ENCODE measurements around the gene PTPRCAP. TPM values are rescaled to one million over a fixed set of nuclear protein-coding genes. Genes with fewer than 3 reads are reported as not detected.
A peak's percentile ranks its signal among the peaks of the same experiment; 100 is the strongest.

The PTPRCAP gene
- total RNA-seq, 5 donors from 2014 or later (not counting 1 experiment from before 2014, with no cell fraction given): 192 to 282 (median 256) TPM

DNA sequence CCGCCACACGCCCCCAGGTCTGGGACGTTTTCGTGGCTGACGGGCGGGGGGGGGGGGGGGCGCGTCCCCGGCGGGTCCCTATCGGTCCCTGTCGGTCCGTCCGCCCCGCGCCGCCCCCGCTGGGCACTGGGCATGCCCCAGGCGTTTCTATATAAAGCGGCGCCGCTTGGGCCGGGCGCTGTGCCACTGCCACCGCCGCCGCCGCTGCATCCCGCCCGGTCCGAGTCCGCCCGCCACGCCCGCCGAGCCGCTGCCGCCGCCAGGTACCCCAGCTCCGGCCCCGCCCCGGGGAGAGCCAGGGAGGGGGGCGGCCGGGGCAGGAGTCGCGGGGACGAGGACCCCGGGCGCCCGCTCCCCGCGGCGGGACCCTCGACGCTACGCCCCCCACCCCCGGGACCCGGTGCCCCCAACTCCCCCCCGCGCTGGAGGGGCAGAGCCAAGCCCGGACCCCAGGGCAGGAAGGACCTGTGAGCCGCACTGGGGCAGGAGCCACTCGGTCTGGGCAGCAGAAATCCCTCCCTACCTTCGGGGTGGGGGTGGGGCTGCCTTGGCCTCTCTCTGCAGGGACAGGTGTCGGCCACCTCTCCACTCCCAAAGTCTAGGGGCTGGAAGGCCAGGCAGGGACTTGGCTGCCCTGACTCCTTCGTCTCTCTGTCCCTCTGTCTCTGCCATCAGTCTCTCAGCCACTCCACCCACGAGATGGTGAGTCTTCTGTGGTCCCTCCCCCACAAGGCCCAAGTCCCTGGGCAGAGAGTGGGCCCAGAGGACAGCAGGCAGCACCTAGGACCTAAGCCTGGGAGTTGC is 21.8 kb downstream of the PTPRCAP start, which contains the start of gene CARNS1:
Gene CARNS1, plus strand, starts transcription at position 178 of the 804 bp plus-strand sequence. Its CDS starts 522 bp downstream, at position 700.
- ATAC-seq (replicated peaks in 1 of 4): no peak
- 4% methylated on average over 38 of the region's 67 CpGs for WGBS (ENCODE audit: insufficient coverage)
- H3K36me3 Mint-ChIP-seq: no peaks in the 10 kb centered on the region
- CTCF ChIA-PET: interaction anchor here in 1 of 2 donors (1.2 kb wide), 1 partner anchor 9 kb away, joined by 4 read pairs; no protein-coding TSS in a partner anchor
- peaks cover 73 to 79% (median 79%) of the 10 kb centered on the region in 3 donors for H3K4me1 Mint-ChIP-seq
- no peaks in the 10 kb centered on the region for H3K27me3 Mint-ChIP-seq
- POLR2A ChIA-PET: interaction anchor here in 1 of 2 donors (0.6 kb wide), 1 partner anchor 59 kb away, joined by 4 read pairs; no protein-coding TSS in a partner anchor
- Histone ChIP-seq H3K36me3 (ENCODE audit: control insufficient read depth in 2 of 2, extremely low read depth in 1 of 2, insufficient read depth in 1 of 2, low read length in 1 of 2) (no peaks in the 10 kb centered on the region), H3K4me3 (ENCODE audit: control insufficient read depth in 1 of 2, extremely low read depth in 1 of 2, low read length in 1 of 2) (peak within 1 kb of the TSS; percentile 48 to 49), H3K4me1 (ENCODE audit: control insufficient read depth in 1 of 2, extremely low read depth in 1 of 2, insufficient read depth in 2 of 2, low read length in 2 of 2) (peaks cover 68 to 95% of the 10 kb centered on the region in 2 experiments), H3K27ac (ENCODE audit: low read length) (peak within 1 kb of the TSS; percentile 72), H3K9me3 (no peaks in the 10 kb centered on the region), H3K27me3 (replicated peaks in 1 of 2; ENCODE audit: control insufficient read depth in 2 of 2, extremely low read depth in 1 of 2, insufficient read depth in 2 of 2, low read length in 1 of 2) (no peaks in the 10 kb centered on the region)
- H3K9me3 Mint-ChIP-seq: no peaks in the 10 kb centered on the region
- peak within 1 kb of the TSS; percentile 77 to 97 (median 81) for H3K4me3 Mint-ChIP-seq
- DNase-seq: peak in 1 of 35 experiments; percentile 20
- peak within 1 kb of the TSS; percentile 98 to 99 for H3K27ac Mint-ChIP-seq

DNA sequence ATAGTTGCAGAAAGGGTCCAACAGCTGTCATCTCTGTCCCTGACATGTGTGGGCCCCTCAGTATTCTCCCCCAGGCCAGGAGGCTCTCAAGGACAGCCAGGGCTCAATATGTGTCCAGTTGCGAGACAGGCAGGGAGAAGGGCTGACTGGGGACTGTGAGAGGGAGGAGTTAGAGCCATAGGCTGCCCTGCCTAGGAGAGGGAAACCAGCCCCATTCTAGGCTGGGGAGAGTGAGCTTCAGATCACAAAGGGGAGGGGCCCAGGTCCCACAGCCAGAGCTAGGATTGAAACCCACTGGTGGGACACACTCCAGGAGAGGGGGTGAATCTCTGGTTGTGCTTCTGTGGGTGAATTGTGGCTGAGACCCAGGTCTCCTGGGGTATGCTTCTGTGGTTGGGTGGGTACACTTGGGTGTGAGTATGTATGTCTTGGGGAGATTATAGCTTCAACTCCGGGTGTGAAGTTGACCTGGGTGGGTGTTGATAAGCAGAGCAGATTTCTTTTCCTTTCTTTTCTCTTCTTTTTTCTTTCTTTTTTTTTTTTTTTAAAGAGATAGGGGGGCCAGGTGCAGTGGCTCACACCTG is 24.1 kb downstream of the PTPRCAP start:
- WGBS (ENCODE audit: insufficient coverage): 100% methylated on average over 1 of the region's 2 CpGs
- no peak for DNase-seq
- CTCF ChIA-PET: interaction anchor here (0.5 to 0.6 kb wide), 3 partner anchors 27 to 72 kb away, joined by 3 to 5 read pairs (median 5); no protein-coding TSS in a partner anchor

GRCh38 chr11:67412495-67413179 is 24.8 kb downstream of the PTPRCAP start:
- Mint-ChIP-seq H3K27me3 (no peaks in the 10 kb centered on the region), H3K9me3 (no peaks in the 10 kb centered on the region), H3K36me3 (no peaks in the 10 kb centered on the region), H3K4me1 (peaks cover 77 to 84% (median 77%) of the 10 kb centered on the region in 3 donors), H3K4me3 (peak overlapping the region in 1 of 3 donors; percentile 97), H3K27ac (peak overlapping the region; percentile 74 to 97)
- Histone ChIP-seq H3K9me3 (no peaks in the 10 kb centered on the region), H3K4me3 (ENCODE audit: control insufficient read depth in 1 of 2, extremely low read depth in 1 of 2, low read length in 1 of 2) (no peak overlapping the region), H3K4me1 (ENCODE audit: control insufficient read depth in 1 of 2, extremely low read depth in 1 of 2, insufficient read depth in 2 of 2, low read length in 2 of 2) (peaks cover 71 to 97% of the 10 kb centered on the region in 2 experiments), H3K36me3 (ENCODE audit: control insufficient read depth in 2 of 2, extremely low read depth in 1 of 2, insufficient read depth in 1 of 2, low read length in 1 of 2) (peaks cover 4 to 17% of the 10 kb centered on the region in 2 donors), H3K27me3 (replicated peaks in 1 of 2; ENCODE audit: control insufficient read depth in 2 of 2, extremely low read depth in 1 of 2, insufficient read depth in 2 of 2, low read length in 1 of 2) (no peaks in the 10 kb centered on the region), H3K27ac (ENCODE audit: low read length) (peak overlapping the region; percentile 1)
- WGBS (ENCODE audit: insufficient coverage): 84% methylated on average over 7 of the region's 9 CpGs
- CTCF ChIA-PET: no interaction called here
- POLR2A ChIA-PET: no interaction called here
- ATAC-seq (replicated peaks in 1 of 4): no peak
- no peak for DNase-seq

More for the DNA sequence above, 24.1 kb downstream of the PTPRCAP start:
- Histone ChIP-seq H3K9me3 (no peaks in the 10 kb centered on the region), H3K27me3 (replicated peaks in 1 of 2; ENCODE audit: control insufficient read depth in 2 of 2, extremely low read depth in 1 of 2, insufficient read depth in 2 of 2, low read length in 1 of 2) (no peaks in the 10 kb centered on the region), H3K36me3 (ENCODE audit: control insufficient read depth in 2 of 2, extremely low read depth in 1 of 2, insufficient read depth in 1 of 2, low read length in 1 of 2) (peaks cover 4 to 11% of the 10 kb centered on the region in 2 donors), H3K4me1 (ENCODE audit: control insufficient read depth in 1 of 2, extremely low read depth in 1 of 2, insufficient read depth in 2 of 2, low read length in 2 of 2) (peaks cover 70 to 97% of the 10 kb centered on the region in 2 experiments), H3K4me3 (ENCODE audit: control insufficient read depth in 1 of 2, extremely low read depth in 1 of 2, low read length in 1 of 2) (no peak overlapping the region), H3K27ac (ENCODE audit: low read length) (peak overlapping the region; percentile 1)
- H3K4me1 Mint-ChIP-seq: peaks cover 77 to 84% (median 77%) of the 10 kb centered on the region in 3 donors
- peak overlapping the region; percentile 74 to 97 for H3K27ac Mint-ChIP-seq
- no peaks in the 10 kb centered on the region for H3K36me3 Mint-ChIP-seq
- H3K9me3 Mint-ChIP-seq: no peaks in the 10 kb centered on the region
- no peak for ATAC-seq (replicated peaks in 1 of 4)
- H3K4me3 Mint-ChIP-seq: peak overlapping the region in 2 of 3 donors; percentile 57 to 97
- POLR2A ChIA-PET: interaction anchor here in 1 of 2 donors (0.7 to 1.3 kb wide), 2 partner anchors 10 to 18 kb away, joined by 3 read pairs; partner anchors contain the start of gene TBC1D10C
- H3K27me3 Mint-ChIP-seq: no peaks in the 10 kb centered on the region

GRCh38 chr11:67411785-67412152 is 25.7 kb downstream of the PTPRCAP start:
- ChIA-PET CTCF (no interaction called here), POLR2A (no interaction called here)
- DNase-seq (peak in 2 of 35 experiments; percentile 19 to 28), ATAC-seq (replicated peaks in 1 of 4) (no peak)
- H3K4me3 ChIP-seq (ENCODE audit: control insufficient read depth in 1 of 2, extremely low read depth in 1 of 2, low read length in 1 of 2): no peak overlapping the region
- no peaks in the 10 kb centered on the region for H3K27me3 ChIP-seq (replicated peaks in 1 of 2; ENCODE audit: control insufficient read depth in 2 of 2, extremely low read depth in 1 of 2, insufficient read depth in 2 of 2, low read length in 1 of 2)
- H3K27me3 Mint-ChIP-seq: no peaks in the 10 kb centered on the region
- H3K27ac ChIP-seq (ENCODE audit: low read length): no peak overlapping the region
- H3K9me3 ChIP-seq: no peaks in the 10 kb centered on the region
- WGBS (ENCODE audit: insufficient coverage): 50% methylated on average over 4 of the region's 7 CpGs
- H3K36me3 ChIP-seq (ENCODE audit: control insufficient read depth in 2 of 2, extremely low read depth in 1 of 2, insufficient read depth in 1 of 2, low read length in 1 of 2): peaks cover 4 to 25% of the 10 kb centered on the region in 2 donors
- peak overlapping the region in 1 of 3 donors; percentile 97 for H3K4me3 Mint-ChIP-seq
- peaks cover 6% of the 10 kb centered on the region for H3K36me3 Mint-ChIP-seq
- H3K4me1 ChIP-seq (ENCODE audit: control insufficient read depth in 1 of 2, extremely low read depth in 1 of 2, insufficient read depth in 2 of 2, low read length in 2 of 2): peaks cover 71 to 97% of the 10 kb centered on the region in 2 experiments
- no peaks in the 10 kb centered on the region for H3K9me3 Mint-ChIP-seq
- H3K4me1 Mint-ChIP-seq: peaks cover 79 to 86% (median 81%) of the 10 kb centered on the region in 3 donors
- H3K27ac Mint-ChIP-seq: peak overlapping the region; percentile 97

DNA sequence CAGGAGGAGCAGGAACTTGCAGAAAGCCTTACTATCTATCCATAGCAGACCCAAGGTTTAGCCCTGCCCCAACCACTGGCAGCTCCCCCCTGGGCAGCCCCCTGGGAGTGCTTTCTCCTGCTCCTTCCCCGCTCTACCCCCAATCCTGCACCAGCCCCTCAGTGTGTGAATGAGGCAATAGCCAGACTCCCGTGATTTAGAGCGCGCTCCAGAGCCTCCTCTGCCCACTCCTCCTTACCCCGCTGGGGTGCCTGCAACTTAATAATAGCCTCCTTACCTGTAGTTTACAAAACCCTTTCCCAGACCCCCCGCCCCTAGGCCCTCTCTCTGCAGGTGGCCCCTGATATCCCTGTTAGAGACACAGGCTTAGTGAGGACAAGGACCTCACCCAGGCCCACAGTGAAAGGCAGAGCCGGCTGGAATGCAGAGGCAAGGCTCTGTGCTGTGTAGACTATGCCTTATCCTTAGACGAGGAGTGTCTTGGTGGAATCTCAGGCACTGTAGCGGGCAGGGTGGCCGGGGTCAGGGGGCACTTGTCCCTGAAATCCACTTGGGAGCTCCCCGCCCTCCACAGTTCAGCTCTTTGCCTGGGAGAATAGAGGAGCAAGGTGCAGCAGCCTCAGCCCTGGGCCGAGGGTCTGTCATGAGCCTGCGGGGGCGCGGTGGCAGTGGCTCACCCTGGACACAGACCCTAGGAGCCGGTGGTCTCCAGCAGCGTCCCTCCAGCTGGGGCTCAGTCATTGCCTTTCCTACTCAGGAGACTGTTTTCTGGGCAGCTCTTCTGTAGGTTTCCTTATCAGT is 26.3 kb downstream of the PTPRCAP start:
- Mint-ChIP-seq H3K4me1 (peaks cover 79 to 86% (median 81%) of the 10 kb centered on the region in 3 donors), H3K36me3 (peaks cover 9% of the 10 kb centered on the region), H3K9me3 (no peaks in the 10 kb centered on the region), H3K4me3 (peak overlapping the region in 2 of 3 donors; percentile 24 to 97), H3K27me3 (no peaks in the 10 kb centered on the region), H3K27ac (peak overlapping the region; percentile 97)
- DNase-seq: no peak
- H3K4me3 ChIP-seq (ENCODE audit: control insufficient read depth in 1 of 2, extremely low read depth in 1 of 2, low read length in 1 of 2): peak overlapping the region in 1 of 2 donors; percentile 63
- POLR2A ChIA-PET: interaction anchor here in 1 of 2 donors (0.6 kb wide), 1 partner anchor 67 kb away, joined by 11 read pairs; no protein-coding TSS in a partner anchor
- no peak for ATAC-seq (replicated peaks in 1 of 4)
- peaks cover 67 to 97% of the 10 kb centered on the region in 2 experiments for H3K4me1 ChIP-seq (ENCODE audit: control insufficient read depth in 1 of 2, extremely low read depth in 1 of 2, insufficient read depth in 2 of 2, low read length in 2 of 2)
- H3K9me3 ChIP-seq: no peaks in the 10 kb centered on the region
- CTCF ChIA-PET: no interaction called here
- no peaks in the 10 kb centered on the region for H3K27me3 ChIP-seq (replicated peaks in 1 of 2; ENCODE audit: control insufficient read depth in 2 of 2, extremely low read depth in 1 of 2, insufficient read depth in 2 of 2, low read length in 1 of 2)
- 90% methylated on average over 13 of the region's 17 CpGs for WGBS (ENCODE audit: insufficient coverage)
- peaks cover 4 to 30% of the 10 kb centered on the region in 2 donors for H3K36me3 ChIP-seq (ENCODE audit: control insufficient read depth in 2 of 2, extremely low read depth in 1 of 2, insufficient read depth in 1 of 2, low read length in 1 of 2)
- H3K27ac ChIP-seq (ENCODE audit: low read length): peak overlapping the region; percentile 74

Data from T-cell (primary cell).